T47D (cell line): ENCODE results near the gene KNSTRN.

Experiments used
- DNase-seq, 2 experiments: peaks; one replicate each; pipeline versions ENCODE4 v3.0.0 to v3.0.0-alpha.2; 2011 to 2012; ENCODE audit warnings: low read depth in 1 of 2, low spot score in 1 of 2
- JUND ChIP-seq: IDR thresholded peaks from 2 replicates; pipeline ENCODE4 v1.6.1; 2012; ENCODE audit warnings: low read depth
- in situ Hi-C: cut with HindIII; loops from 2 replicates; pipeline ENCODE4 v1.10.0; 2016; ENCODE audit warnings: low sequenced_read_pairs, low pct_unique_long_range_greater_than_20kb

Gene KNSTRN

GRCh38 chr15:40421246-40422157 lies 39.0 kb downstream of the KNSTRN start:
- in situ Hi-C loops, result no loop called here
- peak in 1 of 2 experiments; percentile 84 for DNase-seq
- TF ChIP-seq JUND, result no peak

GRCh38 chr15:40424483-40425115 lies 42.1 kb downstream of the KNSTRN start:
- DNase-seq, result no peak
- in situ Hi-C loops, result no loop called here
- TF ChIP-seq JUND, result no peak

GRCh38 chr15:40425681-40426080 lies 43.2 kb downstream of the KNSTRN start:
- in situ Hi-C loops, result no loop called here
- no peak for TF ChIP-seq JUND
- no peak for DNase-seq

GRCh38 chr15:40427188-40427587 lies 44.7 kb downstream of the KNSTRN start:
- no peak for TF ChIP-seq JUND
- no peak for DNase-seq
- in situ Hi-C loops, result no loop called here

GRCh38 chr15:40428185-40428584 lies 45.7 kb downstream of the KNSTRN start:
- in situ Hi-C loops, result no loop called here
- TF ChIP-seq JUND, result no peak
- no peak for DNase-seq

GRCh38 chr15:40429068-40429710 lies 46.7 kb downstream of the KNSTRN start:
- TF ChIP-seq JUND, result no peak
- in situ Hi-C loops, result no loop called here
- no peak for DNase-seq

GRCh38 chr15:40430271-40430805 lies 47.8 kb downstream of the KNSTRN start:
- DNase-seq, result peak; percentile 52 to 85
- TF ChIP-seq JUND, result no peak
- in situ Hi-C loops, result no loop called here

GRCh38 chr15:40435023-40435709 lies 52.6 kb downstream of the KNSTRN start:
- no peak for TF ChIP-seq JUND
- in situ Hi-C loops, result no loop called here

GRCh38 chr15:40435710-40436089 lies 53.2 kb downstream of the KNSTRN start:
- TF ChIP-seq JUND, result no peak
- in situ Hi-C loops, result no loop called here
- no peak for DNase-seq

More at GRCh38 chr15:40435023-40435709, 52.6 kb downstream of the KNSTRN start:
- DNase-seq, result no peak

- peak; percentile 54 to 74 for DNase-seq
- no peak for TF ChIP-seq JUND
- in situ Hi-C loops, result no loop called here
These were observed 53.8 kb downstream of the KNSTRN start for GRCh38 chr15:40436116-40436891.

GRCh38 chr15:40436892-40437751 lies 54.6 kb downstream of the KNSTRN start:
- DNase-seq, result no peak
- in situ Hi-C loops, result no loop called here
- no peak for TF ChIP-seq JUND
